ENCODE measurements around the gene RASGRF1. TPM values are rescaled to one million over a fixed set of nuclear protein-coding genes. Genes with fewer than 3 reads are reported as not detected.

Gene RASGRF1
- total RNA-seq, 4 donors from 2014 or later = 0.13 to 0.23 TPM; not detected in 2

- H3K9me3 ChIP-seq = no peaks in the 10 kb centered on the region
- H3K4me3 ChIP-seq = no peak overlapping the region
- TF ChIP-seq POLR2AphosphoS5 (IDR thresholded peaks at IDR 0.05) (no peak), EP300 (IDR thresholded peaks at IDR 0.05) (no peak), CTCF (IDR thresholded peaks at IDR 0.05) (no peak), POLR2A (IDR thresholded peaks at IDR 0.05) (no peak)
- no peaks in the 10 kb centered on the region for H3K36me3 ChIP-seq
- no peak overlapping the region for H3K27ac ChIP-seq
- WGBS, 2 donors (ENCODE audit: low coverage in 1 of 2) = no CpG with 5 or more reads among the region's 2 CpGs
- no peaks in the 10 kb centered on the region for H3K4me1 ChIP-seq
- ATAC-seq = no peak
- no peaks in the 10 kb centered on the region for H3K27me3 ChIP-seq
These were observed 21.8 kb downstream of the RASGRF1 start for GRCh38 chr15:79068790-79069189.

- 48% methylated on average over 3 of the region's 3 CpGs; no CpG with 5 or more reads in 1 of the 2 donors for WGBS, 2 donors (ENCODE audit: low coverage in 1 of 2)
- Histone ChIP-seq H3K9me3 (no peaks in the 10 kb centered on the region), H3K4me1 (no peaks in the 10 kb centered on the region), H3K4me3 (no peak overlapping the region), H3K27me3 (no peaks in the 10 kb centered on the region), H3K36me3 (no peaks in the 10 kb centered on the region), H3K27ac (no peak overlapping the region)
- TF ChIP-seq POLR2A (IDR thresholded peaks at IDR 0.05) (no peak), POLR2AphosphoS5 (IDR thresholded peaks at IDR 0.05) (no peak), CTCF (IDR thresholded peaks at IDR 0.05) (no peak), EP300 (IDR thresholded peaks at IDR 0.05) (no peak)
- no peak for ATAC-seq
These were observed 22.6 kb downstream of the RASGRF1 start for GRCh38 chr15:79067969-79068368.

GRCh38 chr15:79067072-79067833 lies 23.3 kb downstream of the RASGRF1 start:
- H3K4me3 ChIP-seq = no peak overlapping the region
- no peaks in the 10 kb centered on the region for H3K9me3 ChIP-seq
- no peaks in the 10 kb centered on the region for H3K4me1 ChIP-seq
- ATAC-seq = no peak
- H3K36me3 ChIP-seq = no peaks in the 10 kb centered on the region
- H3K27ac ChIP-seq = no peak overlapping the region
- no peak for TF ChIP-seq POLR2A (IDR thresholded peaks at IDR 0.05)
- no peaks in the 10 kb centered on the region for H3K27me3 ChIP-seq
- WGBS, 2 donors (ENCODE audit: low coverage in 1 of 2) = 48% methylated on average over 4 of the region's 8 CpGs; no CpG with 5 or more reads in 1 of the 2 donors

GRCh38 chr15:79066391-79067071 lies 24.0 kb downstream of the RASGRF1 start:
- H3K36me3 ChIP-seq = no peaks in the 10 kb centered on the region
- no peak for ATAC-seq
- WGBS, 2 donors (ENCODE audit: low coverage in 1 of 2) = 90% methylated on average over 6 of the region's 6 CpGs; no CpG with 5 or more reads in 1 of the 2 donors
- no peaks in the 10 kb centered on the region for H3K4me1 ChIP-seq
- H3K9me3 ChIP-seq = no peaks in the 10 kb centered on the region
- no peaks in the 10 kb centered on the region for H3K27me3 ChIP-seq
- TF ChIP-seq CTCF (IDR thresholded peaks at IDR 0.05) (no peak), EP300 (IDR thresholded peaks at IDR 0.05) (no peak), POLR2AphosphoS5 (IDR thresholded peaks at IDR 0.05) (no peak), POLR2A (IDR thresholded peaks at IDR 0.05) (no peak)
- H3K4me3 ChIP-seq = no peak overlapping the region
- no peak overlapping the region for H3K27ac ChIP-seq

GRCh38 chr15:79065706-79066376 lies 24.7 kb downstream of the RASGRF1 start:
- H3K9me3 ChIP-seq = no peaks in the 10 kb centered on the region
- WGBS, 2 donors (ENCODE audit: low coverage in 1 of 2) = 20 to 95% methylated on average over 1 to 4 of the region's 8 CpGs
- ATAC-seq = no peak
- H3K27me3 ChIP-seq = no peaks in the 10 kb centered on the region
- H3K27ac ChIP-seq = no peak overlapping the region
- no peaks in the 10 kb centered on the region for H3K4me1 ChIP-seq
- H3K36me3 ChIP-seq = no peaks in the 10 kb centered on the region
- no peak overlapping the region for H3K4me3 ChIP-seq
- TF ChIP-seq CTCF (IDR thresholded peaks at IDR 0.05) (no peak), POLR2AphosphoS5 (IDR thresholded peaks at IDR 0.05) (no peak), POLR2A (IDR thresholded peaks at IDR 0.05) (no peak), EP300 (IDR thresholded peaks at IDR 0.05) (no peak)
